HG03342 (cell line): ENCODE measurements around the gene DNAH11.
"Not testable (repeated sequence)": the region's sequence is repeated elsewhere in the genome, so short reads cannot be mapped to it uniquely, and the experiment has no call there.

Experiments used
- ATAC-seq: cut with Tn5 transposase; IDR thresholded peaks from one replicate; pipeline ENCODE4 v1.9.1; 2021; ENCODE audit warnings: mild to moderate bottlenecking, moderate library complexity; ENCODE audit not compliant: unreplicated experiment

Gene DNAH11

GRCh38 chr7:21916176-21916575, 373.3 kb downstream of the DNAH11 start:
- no peak for ATAC-seq

DNA sequence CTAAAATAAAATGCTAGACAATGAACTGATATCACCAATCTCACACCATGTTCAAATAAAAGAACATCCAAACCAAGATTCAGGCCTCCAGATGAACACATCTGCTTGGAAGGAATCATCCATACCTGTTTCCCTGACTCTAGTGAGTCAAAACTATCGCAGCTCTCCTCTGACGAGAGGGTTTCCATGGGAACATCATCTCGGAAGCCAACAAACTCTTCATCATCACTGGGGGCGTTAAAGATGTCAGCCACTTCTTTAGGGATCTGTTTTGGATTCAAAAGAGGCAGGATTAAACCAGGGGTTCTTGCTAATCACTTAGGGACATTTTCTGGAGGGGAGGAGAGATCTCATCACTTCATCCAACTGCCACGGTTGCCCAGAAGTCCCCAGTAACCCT, 373.8 kb downstream of the DNAH11 start:
- ATAC-seq: no peak

DNA sequence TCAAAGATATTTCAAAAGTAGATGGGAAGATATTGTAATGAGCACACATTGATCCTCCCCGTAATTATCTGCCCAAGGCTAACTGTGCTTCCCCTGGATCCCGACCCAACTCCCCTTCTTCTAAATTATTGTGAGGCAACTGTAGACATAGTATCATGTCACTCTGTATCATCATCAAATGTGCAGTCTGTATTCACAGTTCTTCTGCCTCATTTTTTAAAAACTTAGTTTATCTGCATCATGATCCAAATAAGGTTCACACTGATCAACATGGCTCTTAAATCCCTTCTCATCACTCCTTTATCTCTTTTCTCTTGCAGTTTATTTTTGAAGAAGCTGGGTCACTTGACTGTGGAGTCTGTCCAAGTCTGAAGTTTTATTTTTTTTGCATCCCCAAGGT, 375.4 kb downstream of the DNAH11 start:
- no peak for ATAC-seq

DNA sequence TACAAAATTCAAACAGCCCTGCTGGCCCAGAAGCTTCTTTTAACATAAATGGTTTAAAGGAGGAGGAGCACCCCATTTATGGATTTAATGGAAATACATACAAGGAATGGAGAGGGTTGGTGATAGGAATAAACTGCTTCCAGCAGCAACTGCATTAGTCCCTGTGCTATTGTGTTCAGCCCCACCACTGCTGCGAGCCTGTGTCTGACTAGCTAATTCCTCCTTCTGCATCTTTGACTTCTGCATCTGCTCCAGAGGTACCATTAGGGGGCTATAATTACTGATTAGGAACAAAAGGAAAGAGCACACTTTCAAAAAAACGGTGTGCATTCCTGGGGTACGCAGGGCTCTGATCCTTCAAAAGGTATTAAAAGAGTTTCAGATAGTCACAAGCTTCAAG, 378.1 kb downstream of the DNAH11 start:
- no peak for ATAC-seq

DNA sequence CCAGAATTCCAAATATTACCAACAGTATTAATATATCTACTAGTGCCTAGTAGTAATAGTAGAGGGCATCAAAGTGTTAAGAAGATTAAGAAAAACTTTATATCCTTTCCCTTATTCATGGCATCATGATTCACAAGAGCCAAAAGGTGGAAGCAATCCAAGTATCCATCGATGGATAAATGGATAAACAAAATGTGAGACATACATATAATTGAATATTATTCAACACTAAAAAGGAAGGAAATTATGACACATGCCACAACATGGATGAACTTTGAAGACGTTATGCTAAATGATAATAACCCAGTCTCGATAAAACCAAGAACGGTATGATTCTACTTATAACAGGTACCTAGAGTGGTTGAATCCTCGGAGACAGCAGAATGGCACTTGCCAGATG, 379.8 kb downstream of the DNAH11 start:
- ATAC-seq: no peak

DNA sequence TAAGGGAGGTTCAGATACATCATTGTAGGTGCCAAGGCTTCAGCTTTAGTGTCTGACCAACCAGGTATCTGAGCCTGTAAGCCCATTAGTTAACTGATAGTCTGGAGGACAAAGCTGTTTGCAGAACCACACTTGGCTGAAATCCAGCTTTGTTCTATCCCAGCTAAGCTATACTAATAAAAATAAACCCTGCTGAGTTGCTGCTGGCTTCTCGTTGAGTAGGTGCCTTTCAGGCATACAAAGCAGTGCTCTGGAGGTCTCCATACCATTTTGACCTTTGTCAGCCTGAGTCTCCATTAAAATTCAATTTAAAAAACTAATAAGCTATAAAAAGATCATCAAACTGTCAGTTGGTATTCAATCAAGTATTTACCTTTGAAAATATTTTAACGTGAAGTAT, 380.8 kb downstream of the DNAH11 start:
- no peak for ATAC-seq

DNA sequence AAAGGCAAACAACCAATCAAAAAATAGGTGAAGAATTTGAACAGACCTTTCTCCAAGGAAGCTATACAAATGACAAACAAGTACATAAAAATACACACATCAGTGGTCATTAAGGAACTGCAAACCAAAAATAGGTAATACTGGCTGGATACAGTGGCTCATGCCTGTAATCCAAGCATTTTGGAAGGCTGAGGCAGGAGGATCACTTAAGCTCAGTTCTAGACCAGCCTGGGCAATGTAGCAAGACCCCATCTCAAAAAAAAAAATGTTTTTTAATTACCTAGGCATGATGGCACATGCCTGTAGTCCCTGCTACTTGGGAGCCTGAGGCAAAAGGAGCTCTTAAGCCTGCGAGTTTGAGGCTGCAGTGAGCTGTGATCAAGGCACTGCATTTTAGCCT, 383.6 kb downstream of the DNAH11 start:
- no peak for ATAC-seq

DNA sequence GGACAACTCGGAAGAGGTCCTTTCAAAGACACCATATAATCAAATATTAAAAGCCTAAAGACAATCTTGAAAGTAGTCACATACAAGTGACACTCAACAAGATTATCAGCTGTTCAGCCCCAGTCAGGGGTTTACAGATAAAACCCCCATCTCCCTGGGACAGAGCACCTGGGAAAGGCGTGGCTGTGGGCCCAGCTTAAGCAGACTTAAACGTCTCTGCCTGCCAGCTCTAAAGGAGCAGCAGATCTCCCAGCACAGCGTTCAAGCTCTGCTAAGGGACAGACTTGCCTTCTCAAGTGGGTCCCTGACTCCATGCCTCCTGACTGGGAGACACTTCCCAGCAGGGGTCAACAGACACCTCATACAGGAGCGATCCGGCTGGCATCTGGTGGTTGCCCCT, 384.9 kb downstream of the DNAH11 start:
- no peak for ATAC-seq

DNA sequence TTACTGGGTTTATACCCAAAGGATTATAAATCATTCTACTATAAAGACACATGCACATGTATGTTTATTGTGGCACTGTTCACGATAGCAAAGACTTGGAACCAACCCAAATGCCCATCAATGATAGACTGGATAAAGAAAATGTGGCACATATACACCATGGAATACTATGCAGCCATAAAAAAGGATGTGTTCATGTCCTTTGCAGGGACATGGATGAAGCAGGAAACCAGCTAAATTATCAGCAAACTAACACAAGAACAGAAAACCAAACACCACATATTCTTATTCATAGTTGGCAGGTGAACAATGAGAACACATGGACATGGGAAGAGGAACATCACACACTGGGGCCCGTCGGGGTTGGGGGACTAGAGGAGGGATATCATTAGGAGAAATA, 390.5 kb downstream of the DNAH11 start:
- ATAC-seq: not testable (repeated sequence)

DNA sequence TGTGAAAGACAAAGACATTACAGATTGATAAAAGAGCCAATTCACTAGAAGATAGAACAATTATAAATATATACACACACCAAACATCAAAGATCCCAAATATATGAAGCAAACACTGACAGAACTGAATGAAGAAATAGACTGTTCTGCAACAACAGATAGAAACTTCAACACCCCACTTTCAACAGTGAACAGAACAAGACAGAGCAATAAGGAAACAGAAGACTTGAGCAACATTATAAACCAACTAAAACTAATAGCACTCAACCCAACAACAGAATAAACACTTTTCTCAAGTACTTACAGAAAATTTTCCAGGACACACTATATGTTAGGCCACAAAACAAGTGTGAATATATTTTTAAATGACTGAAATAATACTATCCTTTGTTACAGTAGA, 392.0 kb downstream of the DNAH11 start:
- no peak for ATAC-seq

DNA sequence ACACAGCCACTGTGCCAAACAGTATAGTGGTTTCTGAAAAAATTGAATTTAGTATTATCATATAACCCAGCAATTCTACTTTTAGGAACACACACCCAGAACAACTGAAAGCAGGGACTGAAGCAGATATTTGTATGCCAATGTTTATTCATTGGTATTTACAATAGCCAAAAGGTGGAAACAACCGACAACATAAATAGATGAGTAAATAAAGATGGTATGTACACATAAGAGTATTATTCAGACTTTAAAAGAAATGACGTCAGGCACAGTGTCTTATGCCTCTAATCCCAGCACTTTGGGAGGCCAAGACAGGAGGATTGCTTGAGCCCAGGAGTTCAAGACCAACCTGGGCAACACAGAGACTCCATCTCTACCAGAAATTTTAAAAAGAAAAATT, 395.6 kb downstream of the DNAH11 start:
- no peak for ATAC-seq

- peak; percentile 62 for ATAC-seq
Measured at GRCh38 chr7:21939136-21939857, 396.5 kb downstream of the DNAH11 start.

GRCh38 chr7:21939858-21940372, 397.1 kb downstream of the DNAH11 start:
- ATAC-seq: no peak

- peak; percentile 24 for ATAC-seq
Measured at GRCh38 chr7:21941611-21942141, 398.8 kb downstream of the DNAH11 start.

DNA sequence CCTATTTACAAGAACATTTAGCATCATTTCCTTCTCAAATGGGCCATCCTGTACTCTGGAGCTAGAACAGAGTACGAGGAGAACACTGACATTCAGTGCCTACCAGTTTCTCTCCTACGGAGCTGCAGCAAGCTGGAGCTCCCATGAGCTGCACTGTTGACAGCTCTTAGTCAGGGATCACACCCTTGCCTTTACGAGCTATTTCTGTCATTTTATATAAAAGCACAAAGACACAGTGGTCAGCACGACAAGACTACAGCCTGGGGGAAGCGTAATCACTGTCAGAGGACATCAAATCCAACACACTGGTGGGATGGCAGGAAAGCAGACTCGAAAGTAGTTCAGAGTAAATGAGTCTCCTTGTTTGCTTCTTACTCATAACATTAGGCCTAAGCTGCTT, 400.1 kb downstream of the DNAH11 start:
- no peak for ATAC-seq

- no peak for ATAC-seq
Measured at GRCh38 chr7:21943436-21943835, 400.6 kb downstream of the DNAH11 start.

DNA sequence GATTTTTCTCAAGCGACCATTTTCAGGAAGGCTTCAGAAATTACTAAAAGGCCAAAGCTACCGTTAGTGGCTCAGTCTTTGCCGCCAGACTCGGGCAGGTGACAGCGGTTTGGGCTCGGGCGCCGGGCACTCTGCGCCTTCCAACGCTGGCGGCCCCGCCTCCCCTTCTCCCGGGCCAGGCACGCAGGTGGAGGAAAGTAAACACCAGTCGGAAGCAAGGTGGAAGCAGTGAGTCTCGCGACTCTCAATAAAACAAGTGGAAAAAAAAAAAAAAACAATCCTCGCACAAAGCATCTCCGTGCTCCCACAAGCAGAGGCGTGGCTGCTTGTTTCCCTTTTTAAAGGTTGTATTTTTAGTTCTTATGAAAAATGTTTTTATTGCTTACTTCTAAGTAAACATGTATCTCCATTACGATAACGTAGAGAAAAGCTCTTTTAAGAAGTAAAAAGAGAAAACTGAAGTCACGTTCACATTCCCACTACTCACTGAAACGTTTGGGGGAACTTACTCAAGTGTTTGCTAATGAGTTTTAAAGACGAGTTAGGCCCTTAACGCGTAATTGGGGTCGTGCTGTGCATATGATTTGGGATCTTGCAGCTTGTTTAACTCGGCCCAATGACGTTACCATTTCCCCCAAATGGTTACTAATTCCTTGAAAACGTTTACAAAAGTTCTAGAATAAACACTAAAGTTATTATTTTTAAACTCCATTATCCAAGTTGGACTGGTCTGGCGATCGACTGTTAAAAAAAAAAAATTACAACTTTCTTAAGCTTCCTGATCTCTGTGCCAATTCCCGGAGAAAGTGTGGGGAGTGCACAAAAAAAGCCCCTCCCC, 402.0 kb downstream of the DNAH11 start:
- no peak for ATAC-seq

- ATAC-seq: peak; percentile 82
Measured at GRCh38 chr7:21945454-21946221, 402.8 kb downstream of the DNAH11 start, which contains the start of gene CDCA7L. CDCA7L (minus strand) TSS chr7:21945899; CDS start chr7:21945804, 95 bp downstream.

- ATAC-seq: no peak
Measured at GRCh38 chr7:21946222-21946709, 403.4 kb downstream of the DNAH11 start.

GRCh38 chr7:21947056-21947455, 404.2 kb downstream of the DNAH11 start:
- ATAC-seq: no peak

GRCh38 chr7:21947946-21948345, 405.1 kb downstream of the DNAH11 start:
- no peak for ATAC-seq
